Measurements from ENCODE around the gene SUSD6.

GRCh38 chr14:69754487-69754886, 143.1 kb downstream of the SUSD6 start:
- no peak for TF ChIP-seq CTCF (IDR thresholded peaks at IDR 0.05)
- TF ChIP-seq EP300 (IDR thresholded peaks at IDR 0.05): no peak
